GM19025 (cell line): ENCODE data around the gene TOB1.
A peak's percentile ranks its signal among the peaks of the same experiment; 100 is the strongest.

Experiments used
- ATAC-seq: cut with Tn5 transposase; IDR thresholded peaks from one replicate; pipeline ENCODE4 v1.9.1; 2021; ENCODE audit warnings: mild to moderate bottlenecking, low read depth, moderate library complexity; ENCODE audit not compliant: unreplicated experiment

TOB1 gene, protein sequence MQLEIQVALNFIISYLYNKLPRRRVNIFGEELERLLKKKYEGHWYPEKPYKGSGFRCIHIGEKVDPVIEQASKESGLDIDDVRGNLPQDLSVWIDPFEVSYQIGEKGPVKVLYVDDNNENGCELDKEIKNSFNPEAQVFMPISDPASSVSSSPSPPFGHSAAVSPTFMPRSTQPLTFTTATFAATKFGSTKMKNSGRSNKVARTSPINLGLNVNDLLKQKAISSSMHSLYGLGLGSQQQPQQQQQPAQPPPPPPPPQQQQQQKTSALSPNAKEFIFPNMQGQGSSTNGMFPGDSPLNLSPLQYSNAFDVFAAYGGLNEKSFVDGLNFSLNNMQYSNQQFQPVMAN

DNA sequence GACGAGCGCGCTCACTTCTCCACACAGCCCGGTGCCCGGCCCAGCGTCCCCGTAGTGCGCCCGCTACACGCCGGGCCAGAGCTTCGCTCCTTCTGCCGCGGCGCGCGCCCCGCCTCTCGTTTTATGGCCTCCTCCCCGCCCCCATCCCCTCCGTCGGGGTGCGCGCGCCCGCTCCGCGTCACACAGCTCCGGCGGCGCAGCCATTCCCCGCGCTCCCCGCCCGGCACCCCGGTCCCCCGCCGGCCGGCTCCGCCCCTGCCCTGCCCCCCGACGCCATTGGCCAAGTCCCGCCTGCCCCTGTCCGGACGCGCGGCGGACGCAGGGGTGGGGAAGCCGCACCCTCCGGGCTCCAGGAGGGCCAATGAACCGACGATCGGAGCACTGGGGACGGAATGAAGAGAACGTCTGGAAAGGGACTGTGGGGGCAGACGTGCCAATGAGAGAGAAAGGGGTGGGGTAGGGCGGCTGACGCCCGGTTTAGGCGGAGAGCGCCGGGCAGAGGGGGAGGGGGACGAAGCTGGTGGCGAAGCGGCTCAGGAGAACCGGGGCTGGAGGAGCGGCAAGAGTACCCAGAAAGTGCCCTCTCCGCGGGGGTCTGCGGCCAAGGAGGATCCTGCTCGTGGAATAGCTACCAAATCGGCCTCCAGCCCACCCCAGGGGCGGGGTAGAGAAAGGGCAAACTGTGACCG lies at the start of gene TOB1:
TSS of gene TOB1 (minus strand) at position 94 of the 689 bp plus-strand sequence. CDS start 2,337 bp downstream, outside the sequence.
- ATAC-seq, result peak; percentile 68

DNA sequence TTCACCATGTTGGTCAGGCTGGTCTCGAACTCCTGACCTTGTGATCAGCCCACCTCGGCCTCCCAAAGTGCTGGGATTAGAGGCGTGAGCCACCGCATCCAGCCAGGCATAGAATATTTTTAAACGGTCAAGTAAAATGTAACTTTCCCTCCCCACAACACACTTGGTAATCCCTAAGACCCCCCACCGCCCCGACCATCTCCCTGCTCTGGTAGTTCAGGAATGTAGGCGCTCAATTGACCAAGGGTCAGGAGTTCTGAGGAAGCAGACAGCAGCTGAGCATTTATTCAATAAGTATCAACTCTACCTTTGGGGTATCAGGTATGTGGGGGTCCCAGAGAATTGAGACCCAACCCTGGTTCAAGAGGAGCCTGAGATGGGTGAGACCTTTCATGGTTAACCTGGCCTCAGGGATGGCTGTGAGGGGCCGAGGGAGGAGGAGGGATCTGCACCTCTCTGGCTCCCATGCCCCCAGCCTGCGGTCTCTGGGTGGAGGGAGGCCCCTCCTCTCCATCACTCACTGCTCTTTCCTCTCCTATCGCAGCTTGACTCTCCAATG lies 48.4 kb upstream of the TOB1 start:
- ATAC-seq, result no peak

DNA sequence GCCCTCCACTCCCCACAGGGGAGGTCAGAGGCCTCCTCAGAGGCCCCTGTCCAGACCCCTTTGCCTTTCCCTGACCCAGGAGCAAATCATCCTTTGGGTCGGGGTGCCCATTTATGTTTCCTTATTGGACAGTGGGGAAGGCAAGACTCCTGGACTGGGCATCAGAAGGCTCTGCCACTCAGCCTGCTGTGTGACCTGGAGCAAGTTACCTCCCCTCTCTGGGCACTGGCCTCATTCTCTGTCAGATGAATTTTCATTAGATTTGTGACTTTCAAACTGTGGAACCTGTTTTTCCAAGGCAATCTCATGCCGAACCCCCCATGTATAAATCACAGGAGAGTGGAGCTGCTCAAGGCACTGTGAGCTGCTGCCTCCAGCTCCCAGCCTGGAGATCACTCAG lies 47.0 kb upstream of the TOB1 start:
- ATAC-seq, result no peak

DNA sequence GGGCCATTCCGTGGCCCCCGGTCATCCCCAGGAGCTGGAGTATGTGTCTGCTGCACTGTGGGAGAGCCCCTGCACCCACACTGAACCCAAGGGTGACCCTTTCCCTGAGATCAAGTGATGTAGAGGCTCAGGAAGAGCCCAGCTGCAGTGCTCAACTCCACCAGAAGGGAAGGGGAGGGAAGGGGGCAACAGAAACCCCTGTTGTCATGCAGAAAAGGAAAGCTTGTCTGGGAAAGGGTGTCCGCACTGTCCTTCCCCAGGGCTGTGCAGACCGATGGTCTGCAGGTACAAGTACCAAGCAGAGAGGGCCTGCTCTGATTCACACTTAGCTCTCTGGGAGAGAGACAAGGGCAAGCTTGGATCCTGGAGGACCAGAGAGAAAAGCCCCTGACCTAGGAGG lies 45.7 kb upstream of the TOB1 start:
- no peak for ATAC-seq

DNA sequence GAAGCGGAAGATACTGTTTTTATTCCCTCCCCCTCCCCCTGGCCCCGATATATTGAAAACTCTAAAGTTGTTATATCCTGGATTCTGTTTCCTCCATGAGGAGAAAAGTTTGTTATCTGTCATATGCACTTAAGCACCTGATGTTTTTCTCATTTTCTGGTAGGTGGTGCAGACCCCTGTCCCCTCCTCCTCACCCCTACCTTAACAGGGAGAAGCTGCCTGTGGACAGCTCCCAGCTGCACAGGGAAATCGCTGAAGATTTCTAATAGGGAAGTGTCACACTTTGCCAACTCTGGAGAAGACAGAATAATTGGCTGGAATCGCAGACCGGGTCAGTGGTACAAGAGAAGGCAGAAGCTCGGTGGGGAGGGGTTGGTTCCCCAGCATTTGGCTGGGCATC lies 45.3 kb upstream of the TOB1 start:
- ATAC-seq, result no peak

DNA sequence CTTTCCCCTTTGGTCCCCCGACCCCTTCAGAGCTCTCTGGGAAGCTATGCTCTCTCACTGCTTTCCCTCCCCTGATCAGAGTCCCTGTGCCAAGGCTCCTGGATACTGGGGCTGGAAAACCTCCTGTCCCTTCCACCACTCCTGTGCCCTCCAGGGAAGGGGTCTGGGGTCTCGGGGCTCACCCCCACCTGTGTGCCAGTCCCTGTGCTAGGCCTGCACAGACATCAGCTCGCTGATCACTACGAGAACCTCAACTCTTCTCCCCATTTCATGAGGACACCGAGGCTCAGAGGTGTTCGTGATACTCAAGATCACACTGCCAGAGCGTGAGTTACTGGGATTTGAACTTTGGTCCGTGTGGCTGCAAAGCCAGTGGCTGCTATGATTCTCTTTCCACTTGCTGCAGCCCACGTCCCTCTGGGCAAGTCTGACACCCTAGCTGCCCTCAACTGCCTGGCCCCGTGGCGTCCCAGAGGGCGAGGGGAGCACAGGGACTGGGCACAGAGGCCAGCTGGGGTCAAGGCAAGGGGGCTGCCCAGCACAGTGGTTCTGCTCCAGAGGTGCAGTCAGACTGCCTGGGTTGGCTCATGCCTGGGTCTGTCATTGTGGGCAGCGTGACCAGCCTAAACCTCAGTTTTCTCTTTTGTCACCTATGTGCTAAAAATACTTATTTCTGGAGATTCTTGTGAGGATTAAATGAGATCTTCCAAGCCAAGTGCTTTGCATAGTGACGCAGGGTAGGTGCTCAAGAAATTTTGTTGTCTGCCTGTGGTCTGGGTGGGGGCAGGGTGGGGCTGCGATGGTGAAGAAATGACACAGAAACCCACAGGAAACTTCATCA lies 43.8 kb upstream of the TOB1 start:
- ATAC-seq, result no peak

DNA sequence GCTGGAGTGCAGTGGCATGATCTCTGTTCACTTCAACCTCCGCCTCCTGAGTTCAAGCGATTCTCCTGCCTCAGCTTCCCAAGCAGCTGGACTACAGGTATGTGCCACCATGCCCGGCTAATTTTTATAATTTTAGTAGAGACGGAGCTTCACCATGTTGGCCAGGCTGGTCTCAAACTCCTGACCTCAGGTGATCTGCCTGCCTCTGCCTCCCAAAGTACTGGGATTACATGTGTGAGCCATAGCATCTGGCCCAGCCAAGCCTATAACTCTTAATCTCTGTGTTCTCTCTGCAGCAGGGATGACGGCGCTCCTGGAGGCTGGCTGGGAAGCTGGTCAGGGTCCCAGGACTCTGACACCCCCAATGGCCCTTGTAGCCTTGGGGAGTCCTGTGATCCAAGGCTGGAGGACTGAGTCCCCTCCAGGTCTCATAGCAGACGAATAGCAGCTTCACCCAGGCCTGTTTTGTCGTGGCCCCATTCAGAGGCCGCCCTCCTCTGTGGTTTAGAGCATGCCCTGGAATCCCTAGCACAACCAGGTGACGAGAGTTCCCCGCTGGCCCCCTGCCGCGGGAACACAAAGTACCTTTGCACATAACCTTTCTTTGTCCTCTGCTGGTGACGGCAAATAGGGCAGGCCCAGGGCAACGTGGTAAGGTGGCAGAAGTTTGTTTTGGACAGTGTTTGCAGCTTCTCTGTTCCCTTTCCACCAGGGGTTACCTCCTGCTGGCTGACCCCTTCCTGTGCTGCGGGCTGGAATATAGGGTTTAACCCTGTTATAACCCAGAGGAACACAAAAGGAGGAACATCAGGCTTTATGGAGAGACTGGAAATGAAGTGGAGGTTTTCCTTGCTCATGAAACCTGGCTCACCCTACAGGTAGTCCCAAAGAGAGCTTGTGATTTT lies 43.0 kb upstream of the TOB1 start:
- ATAC-seq, result no peak

DNA sequence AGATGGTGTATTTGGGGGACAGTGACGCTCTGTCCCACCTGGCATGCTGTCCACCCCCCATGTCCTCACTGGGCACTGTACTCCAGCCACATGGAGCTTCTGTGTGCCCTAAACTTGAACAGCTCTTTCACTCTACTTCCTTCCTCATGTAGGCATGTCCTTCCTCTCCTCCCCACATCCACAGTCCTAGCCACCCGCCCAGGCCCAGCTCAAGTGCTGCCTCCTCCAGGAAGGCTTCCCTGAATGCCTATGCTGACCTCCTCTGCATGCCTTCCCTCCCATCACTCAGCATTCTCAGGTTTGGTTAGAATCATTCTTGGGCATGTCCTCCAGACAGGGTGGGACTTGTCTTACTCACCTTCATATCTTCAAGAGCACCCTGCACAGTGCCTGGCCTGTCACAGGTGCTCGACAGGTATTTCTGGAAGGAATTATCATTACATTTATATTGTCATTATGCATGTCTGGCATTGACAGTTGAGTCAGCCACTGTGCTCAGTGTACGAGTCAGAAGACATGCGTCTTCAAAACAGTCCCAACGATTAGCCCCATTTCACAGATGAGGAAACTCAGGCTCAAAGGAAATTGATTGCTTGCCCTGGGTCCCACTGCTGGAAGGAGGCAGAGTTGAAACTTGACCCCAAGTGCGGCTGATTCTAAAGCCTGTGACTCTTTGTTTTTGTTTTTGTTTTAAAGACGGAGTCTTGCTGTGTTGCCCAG lies 42.1 kb upstream of the TOB1 start:
- no peak for ATAC-seq

DNA sequence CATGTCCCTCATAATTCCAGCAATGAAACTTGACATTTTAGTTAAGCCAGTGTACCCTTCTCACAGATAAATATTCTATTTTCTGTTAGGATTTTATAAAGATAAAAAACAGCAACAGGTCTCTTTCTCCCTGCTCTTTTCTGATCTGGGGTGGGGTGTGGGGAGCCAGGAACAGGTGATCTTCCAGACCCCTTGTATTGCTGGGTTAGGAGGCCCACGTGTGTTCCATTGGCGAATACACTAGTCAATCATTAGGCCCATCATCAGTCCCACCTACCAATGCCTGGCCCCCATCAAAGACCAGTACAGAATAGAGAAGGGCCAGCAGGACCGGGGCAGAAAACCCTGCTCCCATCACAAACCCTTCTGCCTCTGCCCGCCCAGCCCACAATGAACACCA lies 40.3 kb upstream of the TOB1 start:
- no peak for ATAC-seq

DNA sequence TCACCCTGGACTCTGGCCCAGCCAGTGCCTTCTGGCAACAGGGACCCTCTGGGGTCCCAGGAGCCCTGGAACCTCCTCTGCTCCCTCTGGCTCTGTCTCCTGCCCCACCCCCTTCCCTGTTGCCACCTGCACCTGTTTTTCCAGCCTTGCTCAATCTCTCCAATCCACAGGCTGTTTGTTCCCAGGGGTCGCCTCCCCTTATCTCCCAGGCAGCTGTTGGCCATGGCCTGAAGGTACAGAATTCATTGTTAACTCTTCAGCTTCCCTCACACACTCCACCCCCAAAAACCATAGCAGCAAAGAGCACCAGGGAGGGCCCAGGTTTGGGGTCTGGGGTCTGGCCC lies 39.3 kb upstream of the TOB1 start:
- ATAC-seq, result no peak

DNA sequence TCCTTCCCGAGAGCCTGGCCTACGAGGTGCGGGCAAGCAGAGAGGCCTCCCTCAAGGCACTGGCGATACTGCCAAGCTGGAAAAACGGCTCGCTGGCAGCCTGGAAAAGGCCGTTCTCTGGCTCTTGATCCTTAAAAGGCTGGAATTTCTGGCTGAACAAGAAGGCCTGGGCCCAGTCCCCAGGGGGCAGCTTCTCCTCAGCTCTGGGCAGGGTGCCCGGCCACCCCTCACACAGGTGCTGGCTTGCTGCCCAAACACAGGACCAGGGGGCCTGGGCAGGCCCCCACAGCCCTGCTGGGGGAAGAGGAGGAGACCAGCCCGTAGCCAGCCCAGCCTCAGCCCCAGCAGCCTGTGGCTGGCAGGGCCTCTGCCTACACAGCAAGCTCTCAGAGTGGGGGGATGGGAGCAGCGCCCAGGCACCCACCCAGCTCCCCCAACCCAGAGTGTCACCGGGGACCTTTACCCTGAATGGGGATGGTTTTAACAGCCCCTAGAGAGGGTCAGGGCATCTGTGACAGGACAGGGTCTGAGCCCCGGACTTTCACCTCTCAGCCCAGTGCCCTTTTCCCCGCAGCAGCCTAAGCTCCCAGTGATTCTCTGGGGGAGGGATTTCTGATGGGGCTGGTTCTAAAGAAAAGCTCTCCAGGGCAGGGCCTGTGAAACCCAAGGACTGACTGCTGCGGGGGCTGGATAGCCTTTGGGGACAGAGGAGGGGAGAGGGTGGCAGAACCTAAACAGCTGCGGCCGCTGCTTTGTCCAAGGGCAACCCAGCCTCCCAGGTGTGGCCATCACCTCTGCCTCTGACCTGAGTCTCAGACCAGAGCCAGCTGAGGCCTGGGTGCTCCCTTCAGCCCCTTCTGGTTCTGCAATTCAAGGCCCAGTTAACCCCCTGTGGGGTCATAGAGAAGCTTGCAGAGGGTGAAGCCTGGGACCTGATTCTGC lies 38.6 kb upstream of the TOB1 start:
- no peak for ATAC-seq

DNA sequence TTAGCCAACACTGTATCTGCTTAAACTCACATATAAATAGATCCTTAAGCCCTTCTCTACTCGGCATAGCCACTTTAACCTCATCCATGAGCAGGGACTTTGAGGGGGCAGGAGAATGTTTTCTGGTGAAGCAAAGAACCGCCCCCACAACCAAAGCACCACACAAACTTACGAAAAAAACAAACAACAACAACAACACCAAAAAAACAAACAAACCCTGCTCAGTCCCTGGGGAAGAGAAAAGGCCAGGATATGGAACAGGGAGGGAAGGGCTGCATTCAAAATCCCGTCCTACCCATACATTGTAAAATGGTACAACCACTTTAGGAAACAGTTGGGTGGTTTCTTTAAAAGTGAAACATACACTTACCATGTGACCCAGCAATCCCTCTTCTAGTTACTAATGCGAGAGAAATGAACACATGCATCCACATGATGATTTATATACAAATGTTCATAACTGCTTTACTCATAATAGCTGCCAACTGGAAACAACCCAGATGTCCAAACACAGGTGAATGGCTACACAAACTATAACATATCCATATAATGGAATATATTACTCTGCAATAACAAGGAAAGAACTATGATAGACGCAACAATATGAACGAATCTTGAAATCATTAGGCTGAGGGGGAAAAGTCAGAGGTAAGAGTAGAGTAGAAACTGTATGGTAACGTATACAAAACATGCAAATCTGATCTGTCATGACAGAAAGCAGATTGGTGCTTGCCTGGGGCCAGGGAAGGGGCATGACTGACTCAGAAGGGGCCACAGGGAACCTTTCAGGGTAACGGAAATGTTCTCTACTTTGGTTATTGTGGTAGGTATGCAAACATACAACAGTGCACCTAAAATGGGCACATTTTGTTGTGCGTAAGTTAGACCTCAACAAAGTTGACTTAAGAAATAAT lies 37.7 kb upstream of the TOB1 start:
- ATAC-seq, result no peak

DNA sequence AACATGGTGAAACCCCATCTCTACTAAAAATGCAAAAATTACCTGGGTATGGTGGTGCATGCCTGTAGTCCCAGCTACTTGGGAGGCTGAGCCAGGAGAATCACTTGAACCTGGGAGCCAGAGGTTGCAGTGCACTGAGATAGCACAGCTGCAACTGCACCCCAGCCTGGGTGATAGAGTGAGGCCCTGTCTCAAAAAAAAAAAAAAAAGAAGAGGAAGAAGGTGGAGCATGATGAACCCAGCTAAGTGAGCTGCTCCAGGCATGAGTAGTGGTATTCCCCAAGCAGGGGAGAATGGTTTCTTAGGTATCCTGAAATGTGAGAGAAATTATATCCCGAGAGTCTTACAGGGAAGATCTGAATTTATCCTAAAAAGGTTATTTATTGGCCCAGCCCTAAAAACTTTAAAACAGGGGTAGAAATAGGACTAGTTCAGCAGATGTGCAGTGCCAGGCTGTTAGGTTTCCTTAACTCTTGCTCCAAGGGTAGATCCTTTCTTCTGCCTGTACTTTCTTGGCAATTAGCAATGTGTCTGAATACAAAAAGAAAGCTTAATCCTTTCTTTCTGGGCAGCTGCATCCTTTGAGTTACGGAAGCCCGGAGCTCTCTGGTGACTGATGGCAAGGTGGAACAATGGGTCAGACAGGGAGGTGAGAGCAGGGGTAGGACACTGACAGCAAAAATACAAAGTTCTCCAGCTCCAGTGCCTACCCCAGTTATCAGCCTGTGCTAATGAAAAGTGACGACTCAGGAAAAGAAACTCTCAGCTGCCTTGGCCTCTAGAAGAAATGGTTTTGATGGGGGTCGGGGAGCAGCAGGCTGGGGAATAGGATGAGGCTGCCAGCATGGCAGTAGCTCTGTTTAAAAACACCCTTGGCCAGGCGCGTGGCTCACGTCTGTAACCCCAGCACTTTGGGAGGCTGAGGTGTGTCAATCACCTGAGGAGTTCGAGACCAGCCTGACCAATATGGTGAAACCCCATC lies 36.5 kb upstream of the TOB1 start:
- no peak for ATAC-seq

DNA sequence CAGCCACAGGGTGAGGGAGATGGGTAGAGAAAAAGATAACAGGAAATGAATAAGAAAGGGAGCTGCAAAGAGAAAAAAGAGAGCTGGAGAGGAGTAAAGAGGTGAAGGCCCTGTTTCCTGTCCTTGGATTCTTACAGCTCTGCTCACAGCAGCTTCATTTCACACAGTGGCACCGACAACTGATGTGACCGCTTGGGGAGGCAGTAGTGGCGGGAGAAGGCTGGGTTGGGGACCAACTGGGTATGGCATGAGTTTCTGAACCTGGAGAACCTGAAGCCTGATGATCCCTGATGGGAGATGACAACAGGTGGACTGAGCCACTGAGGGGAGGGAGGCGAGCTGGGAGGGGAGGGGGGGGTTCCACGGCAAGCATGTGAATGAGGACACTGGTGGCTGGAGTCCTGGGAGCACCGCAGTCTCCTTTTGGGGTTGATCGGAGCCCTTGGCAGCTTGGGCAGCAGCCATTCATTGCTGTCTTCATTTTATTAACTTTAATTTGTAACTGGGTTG lies 34.3 kb upstream of the TOB1 start:
- no peak for ATAC-seq

DNA sequence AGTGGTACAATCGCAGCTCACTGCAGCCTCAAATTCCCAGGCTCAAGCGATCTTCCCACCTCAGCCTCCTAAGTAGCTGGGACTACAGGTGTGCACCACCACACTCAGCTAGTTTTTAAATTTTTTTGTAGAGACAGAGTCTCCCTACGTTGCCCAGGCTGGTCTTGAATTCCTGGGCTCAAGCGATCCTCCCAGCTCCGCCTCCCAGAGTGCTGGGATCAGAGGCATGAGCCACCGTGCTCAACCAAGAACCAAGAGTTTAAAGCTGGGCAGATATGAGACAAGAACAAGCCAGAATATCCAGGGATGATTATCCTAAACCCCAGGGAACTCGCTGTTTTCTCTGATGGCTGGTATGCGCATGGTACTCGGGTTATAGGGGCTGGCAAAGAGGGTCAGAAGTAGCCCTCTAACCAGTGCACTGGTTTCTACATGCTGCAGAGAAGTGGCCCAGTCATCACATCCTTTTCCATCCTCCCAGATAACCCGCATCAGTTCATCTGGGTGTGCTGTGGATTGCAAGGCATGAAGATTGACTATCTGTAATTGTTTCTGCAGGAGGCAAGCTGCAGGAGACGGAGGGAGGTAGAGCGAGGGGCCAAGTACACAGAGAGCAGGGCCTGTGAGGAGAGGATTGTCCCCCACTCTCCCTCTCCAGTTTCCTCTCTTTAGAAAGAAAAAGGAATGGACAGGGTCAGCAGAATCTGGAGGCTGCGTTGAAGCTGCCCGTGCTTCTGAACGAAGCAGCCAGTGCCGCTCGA lies 33.6 kb upstream of the TOB1 start:
- no peak for ATAC-seq
